Colonic mucosa (tissue), 4 donors: Measurements from ENCODE around the gene TXNIP. TPM values are rescaled to one million over a fixed set of nuclear protein-coding genes. Genes with fewer than 3 reads are reported as not detected.

Experiments used
- DNase-seq: peaks from one replicate; pipeline ENCODE4 v3.0.0-alpha.2; 2020
- H3K27ac ChIP-seq: fragments of 200-600 bp; one replicate; pipeline ENCODE4 v1.8.0; 2021
- H3K27me3 ChIP-seq: fragments of 200-600 bp; one replicate; pipeline ENCODE4 v1.8.0; 2021
- H3K36me3 ChIP-seq: fragments of 200-600 bp; one replicate; pipeline ENCODE4 v1.8.0; 2021
- H3K4me1 ChIP-seq: fragments of 200-600 bp; one replicate; pipeline ENCODE4 v1.8.0; 2021; ENCODE audit warnings: mild to moderate bottlenecking
- H3K4me3 ChIP-seq: fragments of 200-600 bp; one replicate; pipeline ENCODE4 v1.8.0; 2021
- H3K9ac ChIP-seq, 2 donors: one replicate each; pipeline ENCODE4 v1.7.0; 2013; ENCODE audit warnings: control low read depth in 2 of 2, low read depth in 2 of 2, low read length in 2 of 2
- H3K9me3 ChIP-seq: fragments of 200-600 bp; one replicate; pipeline ENCODE4 v1.8.0; 2021
- intact Hi-C: fragments of 100-400 bp; cut with DNase I; formaldehyde crosslinking; loops from one replicate; pipeline ENCODE4 v1.14.1; 2022
- total RNA-seq, 2 donors: library from RNA; stranded (reverse); fragmentation: NEBNext Ultra II Directional in 1 of 2; extraction: Animal tissue kit (Norgen Biotek cat#: 25700) in 1 of 2; gene quantifications; one replicate each; pipeline ENCODE4 v1.2.1, GENCODE V29; 2021
- TF ChIP-seq, protein P1 (sequence below): fragments of 200-600 bp; IDR thresholded peaks from one replicate; pipeline ENCODE4 v1.8.0; 2022; ENCODE audit warnings: antibody characterized with exemption, mild to moderate bottlenecking
- donor health status: healthy.
- donor health status: DM: no; HTN: no; CAD: no.
- donor health status: DM: no; HTN: no; CAD: no.

The TXNIP gene
- total RNA-seq, 2 donors from 2014 or later, result 302 to 496 TPM

DNA sequence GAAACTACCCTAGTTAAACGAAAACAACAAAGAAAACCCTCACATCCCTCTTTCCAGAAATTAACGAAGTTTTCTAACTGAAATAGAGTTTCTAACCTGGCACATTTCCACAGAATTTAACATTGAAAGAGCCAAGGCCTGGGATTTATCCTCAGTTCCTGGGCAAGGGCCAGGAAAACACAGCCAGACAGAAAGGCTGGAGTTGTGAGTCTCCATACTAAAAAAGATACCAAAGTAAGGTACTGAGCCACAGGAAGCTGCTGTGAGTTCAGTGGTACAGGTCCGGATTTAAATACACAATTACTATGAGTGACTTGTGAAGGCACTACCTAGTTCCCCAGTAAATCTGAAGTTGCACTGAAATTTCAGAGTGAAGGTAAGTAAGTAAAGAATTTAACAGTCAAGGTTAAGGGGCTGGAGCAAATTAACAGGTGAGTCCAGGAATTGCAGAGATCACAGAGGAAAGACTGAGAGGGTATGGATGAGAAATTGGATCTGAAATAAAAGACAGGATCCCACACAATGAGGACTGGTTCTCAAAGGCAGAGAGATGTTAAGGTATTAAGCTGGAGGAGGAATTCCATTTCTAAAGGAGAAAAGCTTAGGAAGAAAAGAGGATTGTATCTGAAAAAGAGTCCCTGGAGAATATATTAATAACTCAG lies 39.5 kb downstream of the TXNIP start:
- TF ChIP-seq, protein P1, sequence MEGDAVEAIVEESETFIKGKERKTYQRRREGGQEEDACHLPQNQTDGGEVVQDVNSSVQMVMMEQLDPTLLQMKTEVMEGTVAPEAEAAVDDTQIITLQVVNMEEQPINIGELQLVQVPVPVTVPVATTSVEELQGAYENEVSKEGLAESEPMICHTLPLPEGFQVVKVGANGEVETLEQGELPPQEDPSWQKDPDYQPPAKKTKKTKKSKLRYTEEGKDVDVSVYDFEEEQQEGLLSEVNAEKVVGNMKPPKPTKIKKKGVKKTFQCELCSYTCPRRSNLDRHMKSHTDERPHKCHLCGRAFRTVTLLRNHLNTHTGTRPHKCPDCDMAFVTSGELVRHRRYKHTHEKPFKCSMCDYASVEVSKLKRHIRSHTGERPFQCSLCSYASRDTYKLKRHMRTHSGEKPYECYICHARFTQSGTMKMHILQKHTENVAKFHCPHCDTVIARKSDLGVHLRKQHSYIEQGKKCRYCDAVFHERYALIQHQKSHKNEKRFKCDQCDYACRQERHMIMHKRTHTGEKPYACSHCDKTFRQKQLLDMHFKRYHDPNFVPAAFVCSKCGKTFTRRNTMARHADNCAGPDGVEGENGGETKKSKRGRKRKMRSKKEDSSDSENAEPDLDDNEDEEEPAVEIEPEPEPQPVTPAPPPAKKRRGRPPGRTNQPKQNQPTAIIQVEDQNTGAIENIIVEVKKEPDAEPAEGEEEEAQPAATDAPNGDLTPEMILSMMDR, result no peak
- no peak for DNase-seq
- Histone ChIP-seq H3K27ac (peak overlapping the region; percentile 90), H3K4me1 (peaks cover 13% of the 10 kb centered on the region), H3K4me3 (peak overlapping the region; percentile 74), H3K36me3 (no peaks in the 10 kb centered on the region), H3K9ac (peak overlapping the region; percentile 44 to 70), H3K9me3 (no peaks in the 10 kb centered on the region), H3K27me3 (peaks cover 21% of the 10 kb centered on the region)
- intact Hi-C loops, result loop anchor here (5.0 kb wide), 1 partner anchor 40 kb away; the partner anchor contains the start of gene PEX11B

DNA sequence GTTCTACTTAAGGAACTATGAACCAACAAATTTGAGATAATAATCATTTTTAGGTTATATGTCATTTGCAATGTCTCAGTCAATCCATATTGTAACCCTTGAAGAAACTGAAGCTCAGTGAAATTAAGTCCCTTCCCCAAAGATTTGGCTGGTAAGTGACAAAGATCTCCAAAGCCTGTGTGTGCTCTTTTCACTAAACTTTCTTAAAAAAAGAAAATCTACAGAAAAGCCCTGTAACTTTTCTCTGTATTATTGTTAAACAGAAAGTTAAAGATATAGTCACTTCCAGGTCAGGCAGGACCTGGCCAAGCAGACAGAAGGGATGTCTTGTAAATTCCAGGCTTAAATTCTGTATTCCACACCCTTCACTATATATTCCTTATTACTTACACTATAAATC lies 40.0 kb downstream of the TXNIP start:
- no peaks in the 10 kb centered on the region for H3K36me3 ChIP-seq
- intact Hi-C loops, result loop anchor here (5.0 kb wide), 1 partner anchor 39 kb away; the partner anchor contains the start of gene PEX11B
- DNase-seq, result no peak
- TF ChIP-seq, protein P1, result no peak
- H3K9me3 ChIP-seq, result no peaks in the 10 kb centered on the region
- no peak overlapping the region for H3K9ac ChIP-seq
- H3K4me3 ChIP-seq, result peak overlapping the region; percentile 74
- H3K4me1 ChIP-seq, result peaks cover 8% of the 10 kb centered on the region
- H3K27ac ChIP-seq, result peak overlapping the region; percentile 90
- peaks cover 15% of the 10 kb centered on the region for H3K27me3 ChIP-seq

DNA sequence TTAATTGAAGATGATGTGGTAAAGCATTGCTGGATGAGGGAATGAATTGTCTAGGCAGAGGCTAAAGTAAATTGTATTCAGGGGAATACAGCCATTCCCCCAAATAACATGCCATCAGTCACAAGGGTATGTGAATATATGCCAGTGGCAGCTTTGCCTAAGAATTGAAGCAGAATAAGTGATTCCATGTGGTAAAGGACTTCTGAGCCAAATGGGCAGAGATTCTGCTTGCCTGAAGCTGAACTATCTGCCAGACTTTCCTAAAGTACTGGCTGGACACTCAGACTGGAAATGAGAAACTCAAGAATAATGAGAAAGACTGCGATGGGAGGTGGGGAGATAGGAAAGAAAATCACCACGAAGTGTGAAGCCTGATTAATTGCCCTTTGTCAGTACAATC lies 40.9 kb downstream of the TXNIP start:
- H3K9ac ChIP-seq, result no peak overlapping the region
- H3K27me3 ChIP-seq, result peaks cover 9% of the 10 kb centered on the region
- intact Hi-C loops, result loop anchor here (5.0 kb wide), 1 partner anchor 38 kb away; the partner anchor contains the start of gene PEX11B
- no peak overlapping the region for H3K4me3 ChIP-seq
- no peak for DNase-seq
- no peaks in the 10 kb centered on the region for H3K9me3 ChIP-seq
- H3K4me1 ChIP-seq, result peaks cover 8% of the 10 kb centered on the region
- TF ChIP-seq, protein P1, result no peak
- H3K27ac ChIP-seq, result no peak overlapping the region
- H3K36me3 ChIP-seq, result no peaks in the 10 kb centered on the region

DNA sequence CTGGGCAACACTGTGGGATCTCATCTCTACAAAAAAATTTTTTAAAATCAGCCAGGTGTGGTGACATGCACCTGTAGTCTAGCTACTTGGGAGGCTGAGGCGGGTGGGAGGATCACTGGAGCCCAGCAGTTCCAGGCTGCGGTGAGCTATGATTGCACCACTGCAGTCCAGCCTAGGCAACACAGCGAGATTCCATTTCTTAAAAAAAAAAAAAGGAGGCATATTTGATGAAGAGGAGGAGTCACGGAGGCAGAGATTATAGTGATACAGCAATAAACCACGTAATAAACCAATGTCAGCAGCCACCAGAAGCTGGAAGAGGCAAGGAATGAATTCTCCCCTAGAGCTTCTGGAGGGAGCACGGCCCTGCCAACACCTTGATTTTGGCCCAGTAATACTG lies 42.5 kb downstream of the TXNIP start:
- peaks cover 8% of the 10 kb centered on the region for H3K4me1 ChIP-seq
- no peaks in the 10 kb centered on the region for H3K36me3 ChIP-seq
- H3K9ac ChIP-seq, result no peak overlapping the region
- intact Hi-C loops, result no loop called here
- H3K27me3 ChIP-seq, result no peaks in the 10 kb centered on the region
- no peak for DNase-seq
- H3K27ac ChIP-seq, result no peak overlapping the region
- H3K9me3 ChIP-seq, result no peaks in the 10 kb centered on the region
- TF ChIP-seq, protein P1, result no peak
- H3K4me3 ChIP-seq, result no peak overlapping the region

DNA sequence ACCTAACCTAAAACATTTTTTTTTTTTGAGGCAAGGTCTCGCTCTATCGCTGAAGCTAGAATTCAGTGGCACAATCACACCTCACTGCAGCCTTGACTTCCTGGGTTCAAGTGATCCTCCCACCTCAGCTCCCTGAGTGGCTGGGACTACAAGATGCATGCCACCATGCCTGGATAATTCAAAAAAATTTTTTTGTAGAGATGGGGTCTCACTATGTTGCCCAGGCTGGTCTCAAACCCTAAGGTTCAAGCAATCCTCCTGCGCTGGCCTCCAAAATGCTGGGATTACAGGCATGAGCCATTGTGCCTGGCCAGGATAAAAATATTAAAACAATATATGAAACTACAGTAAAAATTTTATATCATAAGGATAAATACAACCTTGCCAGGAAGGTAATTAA lies 43.5 kb downstream of the TXNIP start:
- Histone ChIP-seq H3K4me3 (no peak overlapping the region), H3K9ac (no peak overlapping the region), H3K27ac (no peak overlapping the region), H3K9me3 (no peaks in the 10 kb centered on the region), H3K36me3 (no peaks in the 10 kb centered on the region), H3K4me1 (peaks cover 8% of the 10 kb centered on the region), H3K27me3 (no peaks in the 10 kb centered on the region)
- TF ChIP-seq, protein P1, result no peak
- DNase-seq, result no peak
- intact Hi-C loops, result no loop called here
